Stomach (tissue), 8 donors: ENCODE data around the gene ADGRF3. TPM values are rescaled to one million over a fixed set of nuclear protein-coding genes. Genes with fewer than 3 reads are reported as not detected.

Experiments
- polyA plus RNA-seq, 3 donors: library from polyadenylated mRNA; stranded (reverse); fragments of 200-250 nt; gene quantifications; one replicate each; pipeline ENCODE4 v1.2.3, GENCODE V29; 2013
- total RNA-seq, 5 donors: library from RNA; depleted of rRNA; stranded (reverse); fragments of >200 nt; gene quantifications; one replicate each; pipeline versions ENCODE4 v1.1.0 to v1.2.3, GENCODE V29; 2014 to 2016
- donor health status: healthy with polysubstance abuse.
- donor health status: Bipolar disorder and iron deficiency.
- donor health status: healthy.

The ADGRF3 gene
- total and polyA plus RNA-seq, 8 donors = 0.05 to 0.31 (median 0.21) TPM; not detected in 4

Other genes with a start within 250 kb of the ADGRF3 start
- gene GAREM2, start 173.7 kb downstream of the ADGRF3 start, total RNA-seq = 1 to 10 TPM in 2 of 5 donors, under 1 TPM in 1, not detected in 2; under 0.01 to 2.3 (median 1.5) TPM
- gene GAREM2, start 173.7 kb downstream of the ADGRF3 start, polyA plus RNA-seq = 1 to 10 TPM in 1 of 3 donors, under 1 TPM in 2; 0.83 to 1.7 (median 0.87) TPM
- gene HADHA, start 102.2 kb downstream of the ADGRF3 start, total RNA-seq = 100 to 1,000 TPM in 3 of 5 donors, 10 to 100 TPM in 2; 79.7 to 144 (median 100) TPM
- gene HADHA, start 102.2 kb downstream of the ADGRF3 start, polyA plus RNA-seq = 10 to 100 TPM; 53.2 to 80.3 (median 56.3) TPM
- gene HADHB, start 101.8 kb downstream of the ADGRF3 start, total RNA-seq = 100 to 1,000 TPM in 3 of 5 donors, 10 to 100 TPM in 2; 72.9 to 178 (median 123) TPM
- gene HADHB, start 101.8 kb downstream of the ADGRF3 start, polyA plus RNA-seq = 100 to 1,000 TPM in 1 of 3 donors, 10 to 100 TPM in 2; 70.4 to 103 (median 80.1) TPM
- 10 to 100 TPM in 3 of 5 donors, 1 to 10 TPM in 2; 1.8 to 60.8 (median 10.7) TPM for gene SELENOI, start 646 bp downstream of the ADGRF3 start, total RNA-seq
- gene SELENOI, start 646 bp downstream of the ADGRF3 start, polyA plus RNA-seq = 1 to 10 TPM in 2 of 3 donors, under 1 TPM in 1; 0.92 to 2.8 (median 2.6) TPM
- gene DRC1, start 55.1 kb upstream of the ADGRF3 start, total RNA-seq = 1 to 10 TPM in 1 of 5 donors, not detected in 4; 2.2 TPM
- not detected for gene DRC1, start 55.1 kb upstream of the ADGRF3 start, polyA plus RNA-seq
- gene OTOF, start 131.3 kb upstream of the ADGRF3 start, total RNA-seq = 1 to 10 TPM in 1 of 5 donors, under 1 TPM in 2, not detected in 2; 0.29 to 3.6 (median 0.37) TPM
- gene OTOF, start 131.3 kb upstream of the ADGRF3 start, polyA plus RNA-seq = under 1 TPM in 2 of 3 donors, not detected in 1; 0.06 to 0.18 TPM